Keratinocyte (primary cell): Measurements from ENCODE around the gene TSSC4.
A peak's percentile ranks its signal among the peaks of the same experiment; 100 is the strongest.

Source experiments
- CTCF ChIP-seq, 3 experiments: IDR thresholded peaks in 1 of 3; conservative IDR thresholded peaks in 1 of 3; optimal IDR thresholded peaks in 1 of 3; 2 replicates in 2 of 3; 3 replicates in 1 of 3; pipeline versions ENCODE3 to v1.5.1; 2011; ENCODE audit warnings: low read length in 3 of 3, mild to moderate bottlenecking in 3 of 3, moderate library complexity in 2 of 3, control low read depth in 1 of 3, inconsistent platforms in 1 of 3; ENCODE audit not compliant: insufficient read depth in 2 of 3; ENCODE audit errors: extremely low read depth in 1 of 3
- EZH2 ChIP-seq: IDR thresholded peaks from one replicate; pipeline ENCODE4 v1.6.1; 2012; ENCODE audit warnings: inconsistent platforms, mild to moderate bottlenecking, low read length, moderate library complexity

GRCh38 chr11:2428322-2428795 is 27.8 kb downstream of the TSSC4 start:
- TF ChIP-seq EZH2 (no peak), CTCF (optimal IDR thresholded peaks at IDR 0.05 in 1 of 3, IDR thresholded peaks at IDR 0.05 in 1 of 3, conservative IDR thresholded peaks at IDR 0.05 in 1 of 3; ENCODE audit: extremely low read depth in 1 of 3, insufficient read depth in 2 of 3, low read length in 3 of 3) (peak; percentile 93 to 96 (median 94))
